OCI-LY7 (cell line): ENCODE measurements around the gene CHST8.

Source experiments
- CTCF ChIP-seq: fragments of 200-600 bp; sonication (generic); conservative IDR thresholded peaks from 2 replicates; pipeline ENCODE4 v1.5.1; 2014; ENCODE audit warnings: mild to moderate bottlenecking, antibody characterized with exemption, low read length, moderate library complexity, mixed read lengths
- EZH2phosphoT487 ChIP-seq: fragments of 200-600 bp; sonication (generic); IDR thresholded peaks from 2 replicates; pipeline ENCODE4 v1.6.1; 2018; ENCODE audit warnings: low read depth, borderline replicate concordance, mild to moderate bottlenecking, mixed run types, antibody characterized with exemption, low read length, moderate library complexity, mixed read lengths

GRCh38 chr19:33720691-33721682, 99.2 kb downstream of the CHST8 start:
- TF ChIP-seq CTCF (no peak), EZH2phosphoT487 (no peak)
